A172 (cell line): ENCODE measurements around the gene SBF2. TPM values are rescaled to one million over a fixed set of nuclear protein-coding genes. Genes with fewer than 3 reads are reported as not detected.
A peak's percentile ranks its signal among the peaks of the same experiment; 100 is the strongest.

Source experiments
- DNase-seq: peaks from one replicate; pipeline ENCODE4 v3.0.0-alpha.2; 2015; ENCODE audit warnings: low spot score
- total RNA-seq: library from RNA; depleted of rRNA; stranded (reverse); fragments of >200 nt; shearing (Covaris generic); gene quantifications from 2 replicates; pipeline ENCODE4 v1.2.3, GENCODE V29; 2014

The SBF2 gene
- total RNA-seq, 1 experiment from 2014 or later, result 34.7 TPM

GRCh38 chr11:9817191-9817590 lies 476.8 kb downstream of the SBF2 start:
- no peak for DNase-seq

- DNase-seq, result peak; percentile 86
Measured at GRCh38 chr11:9815486-9816136, 478.4 kb downstream of the SBF2 start.

- no peak for DNase-seq
Measured at GRCh38 chr11:9814108-9814507, 479.9 kb downstream of the SBF2 start.

- DNase-seq, result peak; percentile 73
Measured at GRCh38 chr11:9808943-9809342, 485.1 kb downstream of the SBF2 start.

- no peak for DNase-seq
Measured at GRCh38 chr11:9806946-9807687, 486.9 kb downstream of the SBF2 start.

- no peak for DNase-seq
Measured at GRCh38 chr11:9804419-9804902, 489.6 kb downstream of the SBF2 start.

GRCh38 chr11:9803685-9804418 lies 490.2 kb downstream of the SBF2 start:
- no peak for DNase-seq

- peak; percentile 35 for DNase-seq
Measured at GRCh38 chr11:9802291-9802861, 491.6 kb downstream of the SBF2 start.

- DNase-seq, result peak; percentile 38
Measured at GRCh38 chr11:9799886-9800285, 494.1 kb downstream of the SBF2 start.

GRCh38 chr11:9797300-9797699 lies 496.7 kb downstream of the SBF2 start:
- no peak for DNase-seq

- no peak for DNase-seq
Measured at GRCh38 chr11:9796854-9797253, 497.2 kb downstream of the SBF2 start.

GRCh38 chr11:9796266-9796665 lies 497.8 kb downstream of the SBF2 start:
- DNase-seq, result no peak

- DNase-seq, result no peak
Measured at GRCh38 chr11:9790703-9791102, 503.3 kb downstream of the SBF2 start.

GRCh38 chr11:9789910-9790309 lies 504.1 kb downstream of the SBF2 start:
- no peak for DNase-seq

GRCh38 chr11:9787981-9788521 lies 506.0 kb downstream of the SBF2 start:
- peak; percentile 93 for DNase-seq

- peak; percentile 80 for DNase-seq
Measured at GRCh38 chr11:9787260-9787659, 506.8 kb downstream of the SBF2 start.

- no peak for DNase-seq
Measured at GRCh38 chr11:9784602-9785315, 509.3 kb downstream of the SBF2 start.

GRCh38 chr11:9783986-9784385 lies 510.0 kb downstream of the SBF2 start:
- no peak for DNase-seq

- no peak for DNase-seq
Measured at GRCh38 chr11:9780929-9781328, 513.1 kb downstream of the SBF2 start.

- DNase-seq, result no peak
Measured at GRCh38 chr11:9777525-9777924, 516.5 kb downstream of the SBF2 start.

GRCh38 chr11:9777066-9777465 lies 517.0 kb downstream of the SBF2 start:
- no peak for DNase-seq
